Right lobe of liver (tissue), 6 donors: Measurements from ENCODE around the gene TEX50. TPM values are rescaled to one million over a fixed set of nuclear protein-coding genes. Genes with fewer than 3 reads are reported as not detected.
"Not testable (repeated sequence)": the region's sequence is repeated elsewhere in the genome, so short reads cannot be mapped to it uniquely, and the experiment has no call there.

Experiments used
- ATAC-seq, 4 donors: fragments of 200-7000 bp; cut with Tn5 transposase; one replicate each; pipeline ENCODE4 v1.9.1; 2020; ENCODE audit warnings: mild to moderate bottlenecking in 4 of 4, moderate library complexity in 4 of 4
- DNase-seq, 3 donors: peaks; one replicate each; pipeline ENCODE4 v3.0.0-alpha.2; 2020
- H3K27ac ChIP-seq, 3 donors: fragments of 200-600 bp; one replicate each; pipeline ENCODE4 v1.8.0; 2022
- H3K27me3 ChIP-seq, 2 donors: fragments of 200-600 bp; one replicate each; pipeline ENCODE4 v1.8.0; 2022
- H3K36me3 ChIP-seq, 4 donors: fragments of 200-600 bp; sonication (generic) in 1 of 4; one replicate each; pipeline versions ENCODE4 v1.5.1 to v1.8.0; 2017 to 2022; ENCODE audit warnings: control low read depth in 1 of 4
- H3K4me1 ChIP-seq, 4 donors: fragments of 200-600 bp; sonication (generic) in 1 of 4; one replicate each; pipeline versions ENCODE4 v1.5.1 to v1.8.0; 2017 to 2022; ENCODE audit warnings: control low read depth in 1 of 4
- H3K4me3 ChIP-seq, 3 donors: fragments of 200-600 bp; one replicate each; pipeline ENCODE4 v1.8.0; 2022
- H3K9me3 ChIP-seq, 4 donors: fragments of 200-600 bp; sonication (generic) in 1 of 4; one replicate each; pipeline versions ENCODE4 v1.5.1 to v1.8.0; 2017 to 2022; ENCODE audit warnings: control low read depth in 1 of 4
- POLR2A ChIP-seq: fragments of 450-650 bp; IDR thresholded peaks from one replicate; pipeline ENCODE4 v1.6.1; 2017; ENCODE audit warnings: antibody characterized with exemption, mild to moderate bottlenecking
- WGBS: methylation state at CpG from one replicate; pipeline ENCODE4 v1.1.6; 2018; ENCODE audit warnings: low coverage, low lambda C conversion rate; ENCODE audit not compliant: insufficient coverage; ENCODE audit errors: missing lambda C conversion rate; 5-methylcytosine and 5-hydroxymethylcytosine counted together
- intact Hi-C, 2 donors: fragments of 100-400 bp; cut with DNase I; formaldehyde crosslinking; loops; one replicate each; pipeline versions ENCODE4 v1.11.2 to v1.14.1; 2022
- total RNA-seq, 6 experiments: library from RNA; depleted of rRNA in 2 of 6; stranded (reverse); fragments of >200 nt in 2 of 6; fragmentation: NEBNext Ultra II Directional in 3 of 6; extraction: Animal tissue kit (Norgen Biotek cat#: 25700) in 3 of 6; gene quantifications; one replicate each; pipeline versions ENCODE4 v1.1.0 to v1.2.4, GENCODE V29; 2016 to 2023
- TF ChIP-seq, protein P1 (sequence below), 4 donors: fragments of 200-600 bp in 3 of 4; fragments of 450-650 bp in 1 of 4; IDR thresholded peaks; one replicate each; pipeline versions ENCODE4 v1.5.1 to v1.8.0; 2016 to 2022; ENCODE audit warnings: antibody characterized with exemption in 4 of 4, mild to moderate bottlenecking in 2 of 4
- donor health status: DM: no; HTN: yes; CAD: no.
- donor health status: DM: no; HTN: no; CAD: no.
- donor health status: DM: no; HTN: no; CAD: no.
- donor health status: DM: no; HTN: yes; CAD: no.
- donor health status: DM: no; HTN: yes; CAD: no.

Gene TEX50
- total RNA-seq, 6 experiments from 2014 or later: not detected

DNA sequence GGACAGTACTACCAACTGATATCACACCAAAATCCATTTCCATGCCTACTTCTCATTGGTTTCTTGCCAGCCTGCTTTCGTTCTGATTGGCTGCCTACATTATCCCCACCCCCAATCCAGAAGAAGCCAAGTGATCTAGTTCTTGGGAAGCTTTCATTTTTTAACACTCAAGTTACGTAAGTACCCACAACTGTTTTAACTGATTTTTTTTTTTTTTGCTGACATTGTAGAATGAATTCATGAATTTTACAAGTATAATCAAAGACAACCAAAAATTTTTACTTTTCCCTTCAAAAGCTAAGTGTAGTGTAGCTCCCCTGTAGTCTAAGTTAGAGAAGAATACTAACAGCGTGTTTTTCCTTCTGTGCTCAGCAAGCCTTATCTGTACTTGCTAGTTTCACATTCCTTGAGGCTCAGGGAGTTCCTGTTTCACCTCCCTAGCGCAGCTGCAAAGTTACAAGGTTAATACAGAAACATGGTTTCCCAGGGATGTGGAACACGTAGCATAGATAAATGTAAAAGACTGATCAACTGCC, 32.0 kb upstream of the TEX50 start, which contains the start of gene SLC9C2:
Gene SLC9C2 (minus strand): TSS at position 17 of the 536 bp plus-strand sequence. CDS start 1,296 bp downstream, outside the sequence.
- H3K27ac ChIP-seq: no peak within 1 kb of the TSS
- no peak for DNase-seq

DNA sequence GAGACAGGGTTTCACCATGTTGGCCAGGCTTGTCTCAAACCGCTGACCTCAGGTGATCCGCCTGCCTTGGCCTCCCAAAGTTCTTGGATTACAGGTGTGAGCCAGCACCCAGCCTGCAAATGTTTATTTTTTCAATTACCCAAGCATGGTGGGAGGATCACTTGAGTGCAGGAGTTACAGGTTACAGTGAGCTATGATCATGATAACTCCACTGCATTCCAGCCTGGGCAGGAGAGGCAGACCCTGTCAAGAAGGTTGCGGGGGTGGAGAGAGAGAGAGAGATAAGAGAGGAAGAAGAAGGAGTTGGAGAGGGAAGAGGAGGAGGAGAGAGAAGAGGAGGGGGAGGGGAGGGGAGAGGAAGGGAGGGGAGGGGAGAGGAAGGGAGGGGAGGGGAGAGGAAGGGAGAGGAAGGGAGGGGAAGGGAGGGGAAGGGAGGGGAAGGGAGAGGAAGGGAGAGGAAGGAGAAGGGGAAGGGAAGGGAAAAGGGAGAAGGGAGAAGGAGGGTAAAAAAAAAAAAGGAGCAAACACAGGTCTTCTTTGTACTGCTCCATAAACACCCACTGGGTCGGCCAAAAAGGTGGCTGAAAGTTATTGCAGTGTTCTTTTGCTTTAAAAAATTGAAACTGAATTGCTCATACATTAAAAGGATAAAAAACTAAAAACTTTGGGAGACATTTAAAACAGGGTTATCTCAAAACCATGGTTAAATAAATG, 26.5 kb upstream of the TEX50 start:
- ATAC-seq (no peak), DNase-seq (no peak)
- no peaks in the 10 kb centered on the region for H3K36me3 ChIP-seq
- no peak overlapping the region for H3K27ac ChIP-seq
- no peak overlapping the region for H3K4me3 ChIP-seq
- no peak for TF ChIP-seq POLR2A
- TF ChIP-seq, protein P1, sequence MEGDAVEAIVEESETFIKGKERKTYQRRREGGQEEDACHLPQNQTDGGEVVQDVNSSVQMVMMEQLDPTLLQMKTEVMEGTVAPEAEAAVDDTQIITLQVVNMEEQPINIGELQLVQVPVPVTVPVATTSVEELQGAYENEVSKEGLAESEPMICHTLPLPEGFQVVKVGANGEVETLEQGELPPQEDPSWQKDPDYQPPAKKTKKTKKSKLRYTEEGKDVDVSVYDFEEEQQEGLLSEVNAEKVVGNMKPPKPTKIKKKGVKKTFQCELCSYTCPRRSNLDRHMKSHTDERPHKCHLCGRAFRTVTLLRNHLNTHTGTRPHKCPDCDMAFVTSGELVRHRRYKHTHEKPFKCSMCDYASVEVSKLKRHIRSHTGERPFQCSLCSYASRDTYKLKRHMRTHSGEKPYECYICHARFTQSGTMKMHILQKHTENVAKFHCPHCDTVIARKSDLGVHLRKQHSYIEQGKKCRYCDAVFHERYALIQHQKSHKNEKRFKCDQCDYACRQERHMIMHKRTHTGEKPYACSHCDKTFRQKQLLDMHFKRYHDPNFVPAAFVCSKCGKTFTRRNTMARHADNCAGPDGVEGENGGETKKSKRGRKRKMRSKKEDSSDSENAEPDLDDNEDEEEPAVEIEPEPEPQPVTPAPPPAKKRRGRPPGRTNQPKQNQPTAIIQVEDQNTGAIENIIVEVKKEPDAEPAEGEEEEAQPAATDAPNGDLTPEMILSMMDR (IDR thresholded peaks at IDR 0.05): no peak
- intact Hi-C loops: no loop called here
- H3K4me1 ChIP-seq: no peaks in the 10 kb centered on the region
- no peaks in the 10 kb centered on the region for H3K9me3 ChIP-seq
- 85% methylated on average over 4 of the region's 4 CpGs for WGBS
- no peaks in the 10 kb centered on the region for H3K27me3 ChIP-seq

More for the DNA sequence above, 32.0 kb upstream of the TEX50 start, which contains the start of gene SLC9C2:
- WGBS: 35% methylated on average over 5 of the region's 5 CpGs
- no peaks in the 10 kb centered on the region for H3K36me3 ChIP-seq
- no peaks in the 10 kb centered on the region for H3K27me3 ChIP-seq
- peak; percentile 44 to 68 (median 64) for ATAC-seq
- H3K9me3 ChIP-seq: no peaks in the 10 kb centered on the region
- H3K4me1 ChIP-seq: no peaks in the 10 kb centered on the region
- peak within 1 kb of the TSS in 2 of 3 donors; percentile 20 to 22 for H3K4me3 ChIP-seq
- TF ChIP-seq, protein P1 (IDR thresholded peaks at IDR 0.05): no peak
- TF ChIP-seq POLR2A: no peak
- intact Hi-C loops: no loop called here

DNA sequence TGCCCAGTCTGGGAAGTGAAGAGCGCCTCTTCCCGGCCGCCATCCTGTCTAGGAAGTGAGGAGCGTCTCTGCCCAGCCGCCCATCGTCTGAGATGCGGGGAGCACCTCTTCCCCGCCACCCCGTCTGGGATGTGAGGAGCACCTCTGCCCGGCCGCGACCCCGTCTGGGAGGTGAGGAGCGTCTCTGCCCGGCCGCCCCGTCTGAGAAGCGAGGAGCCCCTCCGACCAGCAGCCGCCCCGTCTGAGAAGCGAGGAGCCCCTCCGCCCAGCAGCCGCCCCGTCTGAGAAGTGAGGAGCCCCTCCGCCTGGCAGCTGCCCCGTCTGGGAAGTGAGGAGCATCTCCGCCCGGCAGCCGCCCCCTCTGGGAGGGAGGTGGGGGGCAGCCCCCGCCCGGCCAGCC, 22.1 kb upstream of the TEX50 start:
- ATAC-seq, intact Hi-C loops, DNase-seq, H3K4me3 ChIP-seq, H3K36me3 ChIP-seq, H3K27ac ChIP-seq, H3K27me3 ChIP-seq, H3K4me1 ChIP-seq, H3K9me3 ChIP-seq: not testable (repeated sequence)
- WGBS: no CpG with 5 or more reads among the region's 32 CpGs

DNA sequence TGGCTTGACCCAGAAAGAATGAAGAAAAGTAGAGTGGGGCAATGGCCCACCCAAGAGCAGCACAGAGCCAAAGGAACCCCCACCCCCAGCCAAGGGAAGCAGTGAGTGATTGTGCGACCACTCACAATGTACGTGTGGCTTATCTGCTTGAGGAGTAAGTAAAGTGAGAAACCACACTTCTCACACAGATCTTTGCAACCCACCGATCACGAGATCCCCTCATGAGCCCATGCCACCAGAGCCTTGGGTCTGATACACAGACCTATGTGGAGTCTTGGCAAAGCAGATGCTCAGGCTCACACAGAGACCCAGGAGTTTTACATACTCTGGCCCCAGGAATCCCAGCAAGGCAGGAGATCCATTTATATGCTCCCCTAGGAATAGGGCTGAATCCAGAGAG, 18.3 kb upstream of the TEX50 start:
- Histone ChIP-seq H3K4me3 (no peak overlapping the region), H3K9me3 (peaks cover 0 to 4% (median 0%) of the 10 kb centered on the region in 4 donors), H3K27me3 (no peaks in the 10 kb centered on the region), H3K36me3 (no peaks in the 10 kb centered on the region), H3K27ac (no peak overlapping the region), H3K4me1 (no peaks in the 10 kb centered on the region)
- intact Hi-C loops: no loop called here
- no peak for ATAC-seq
- WGBS: 83% methylated on average over 2 of the region's 4 CpGs
- TF ChIP-seq POLR2A: no peak
- TF ChIP-seq, protein P1 (IDR thresholded peaks at IDR 0.05): no peak
- DNase-seq: no peak

DNA sequence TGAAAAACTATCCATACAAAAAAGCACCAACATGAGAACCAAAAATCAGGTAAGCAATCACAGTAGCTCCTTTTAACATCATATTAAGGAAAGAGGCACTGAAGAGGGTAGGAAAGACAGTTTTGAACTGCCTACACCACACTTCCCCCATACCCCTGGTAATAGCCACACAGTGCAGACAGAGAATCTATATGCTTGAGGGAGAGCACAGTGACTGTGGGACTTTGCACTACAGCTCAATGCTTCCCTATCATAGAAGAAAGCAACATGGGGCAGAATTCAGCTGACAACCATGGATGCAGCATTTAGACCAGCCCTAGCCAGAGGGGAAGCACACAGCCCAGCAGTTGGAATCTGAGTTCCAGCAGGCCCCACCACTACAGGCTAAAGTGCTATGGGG, 7.9 kb upstream of the TEX50 start:
- ATAC-seq (no peak), DNase-seq (no peak)
- TF ChIP-seq, protein P1 (IDR thresholded peaks at IDR 0.05): no peak
- no peak for TF ChIP-seq POLR2A
- Histone ChIP-seq H3K36me3 (no peaks in the 10 kb centered on the region), H3K27me3 (no peaks in the 10 kb centered on the region), H3K4me3 (no peak overlapping the region), H3K9me3 (no peaks in the 10 kb centered on the region), H3K4me1 (no peaks in the 10 kb centered on the region), H3K27ac (no peak overlapping the region)
- intact Hi-C loops: no loop called here
